SK-N-SH (cell line): Measurements from ENCODE around the gene SLC4A2.

Source experiments
- CHD2 ChIP-seq: fragments of 150-350 bp; IDR thresholded peaks from 2 replicates; pipeline ENCODE4 v1.6.1; 2018; ENCODE audit warnings: low read length; ENCODE audit not compliant: partially characterized antibody
- CTCF ChIP-seq: fragments of 200-600 bp; sonication (generic); IDR thresholded peaks from 2 replicates; pipeline ENCODE4 v1.6.1; 2017; ENCODE audit warnings: antibody characterized with exemption, mild to moderate bottlenecking, moderate library complexity
- FOSL2 ChIP-seq: IDR thresholded peaks from 2 replicates; pipeline ENCODE4 v1.4.0; 2012; ENCODE audit warnings: low read depth, mild to moderate bottlenecking, moderate library complexity, borderline replicate concordance
- GATA2 ChIP-seq: sonication (generic); formaldehyde crosslinking; IDR thresholded peaks from 2 replicates; pipeline ENCODE4 v1.5.0; 2020; ENCODE audit warnings: mild to moderate bottlenecking, missing genetic modification reagents
- POLR2AphosphoS5 ChIP-seq: IDR thresholded peaks from 2 replicates; pipeline ENCODE4 v1.6.1; 2012; ENCODE audit warnings: low read depth, low read length
- RAD21 ChIP-seq: IDR thresholded peaks from 2 replicates; pipeline ENCODE4 v1.6.1; 2012; ENCODE audit warnings: mild to moderate bottlenecking, low read length
- REST ChIP-seq: IDR thresholded peaks from 2 replicates; pipeline ENCODE4 v1.6.1; 2012; ENCODE audit warnings: mild to moderate bottlenecking, low read depth, low read length, moderate library complexity
- SMC3 ChIP-seq: IDR thresholded peaks from 2 replicates; pipeline ENCODE4 v1.6.1; 2012; ENCODE audit warnings: low read depth, low read length, improper control_type of control experiment
- TAF1 ChIP-seq: IDR thresholded peaks from 2 replicates; pipeline ENCODE4 v1.6.1; 2012; ENCODE audit warnings: low read depth, mild to moderate bottlenecking, low read length, moderate library complexity, borderline replicate concordance
- TEAD4 ChIP-seq: IDR thresholded peaks from 2 replicates; pipeline ENCODE4 v1.4.0; 2012; ENCODE audit warnings: mild to moderate bottlenecking, borderline replicate concordance; ENCODE audit not compliant: insufficient read depth
- USF2 ChIP-seq: fragments of 150-350 bp; IDR thresholded peaks from 2 replicates; pipeline ENCODE4 v1.6.1; 2017; ENCODE audit warnings: antibody characterized with exemption, low read length, low read depth, borderline replicate concordance

- TF ChIP-seq CTCF (no peak), TEAD4 (no peak), USF2 (no peak), RAD21 (no peak), POLR2AphosphoS5 (no peak), GATA2 (CRISPR knock-in tag) (no peak), TAF1 (no peak), CHD2 (no peak), FOSL2 (no peak), SMC3 (no peak), REST (no peak)
These were observed 34.8 kb upstream of the SLC4A2 start, which contains the start of gene ATG9B for GRCh38 chr7:151024435-151025056.
